Activated CD4-positive, alpha-beta memory T cell treated with anti-CD3 and anti-CD28 coated beads, Interleukin-2, amount 10 ng/mL, durations not matched to agents 7 days and 5 days (primary cell): ENCODE results near the gene TNNT2. TPM values are rescaled to one million over a fixed set of nuclear protein-coding genes. Genes with fewer than 3 reads are reported as not detected.
A peak's percentile ranks its signal among the peaks of the same experiment; 100 is the strongest.

ENCODE experiments used
- CTCF ChIA-PET: fragments of 350-600 bp; sonication (Branson Sonifier 250); formaldehyde crosslinking; loops from one replicate; lab custom pipeline; 2021; ENCODE audit warnings: antibody characterized with exemption, inconsistent platforms; lab: Charles Lee
- POLR2A ChIA-PET: fragments of 350-600 bp; sonication (Branson Sonifier 250); formaldehyde crosslinking; loops from one replicate; lab custom pipeline; 2021; ENCODE audit warnings: antibody characterized with exemption; lab: Charles Lee
- DNase-seq: peaks from one replicate; pipeline ENCODE4 v3.0.0-alpha.2; 2020
- H3K27ac Mint-ChIP-seq: one replicate; pipeline ENCODE4 v1.8.0; 2021; ENCODE audit warnings: mild to moderate bottlenecking, mixed read lengths
- H3K27me3 Mint-ChIP-seq: one replicate; pipeline ENCODE4 v1.8.0; 2021; ENCODE audit warnings: mixed read lengths
- H3K36me3 Mint-ChIP-seq: one replicate; pipeline ENCODE4 v1.8.0; 2021; ENCODE audit warnings: low read depth, mixed read lengths
- H3K4me1 Mint-ChIP-seq: one replicate; pipeline ENCODE4 v1.8.0; 2021; ENCODE audit warnings: mixed read lengths
- H3K4me3 Mint-ChIP-seq: one replicate; pipeline ENCODE4 v1.8.0; 2021; ENCODE audit warnings: mild to moderate bottlenecking, mixed read lengths
- H3K9me3 Mint-ChIP-seq: one replicate; pipeline ENCODE4 v1.8.0; 2021; ENCODE audit warnings: mixed read lengths
- total RNA-seq, 2 experiments: library from RNA; stranded (reverse); gene quantifications; one replicate each; pipeline ENCODE4 v1.2.3, GENCODE V29; 2021

Gene TNNT2
- total RNA-seq, 2 experiments from 2014 or later = not detected

DNA sequence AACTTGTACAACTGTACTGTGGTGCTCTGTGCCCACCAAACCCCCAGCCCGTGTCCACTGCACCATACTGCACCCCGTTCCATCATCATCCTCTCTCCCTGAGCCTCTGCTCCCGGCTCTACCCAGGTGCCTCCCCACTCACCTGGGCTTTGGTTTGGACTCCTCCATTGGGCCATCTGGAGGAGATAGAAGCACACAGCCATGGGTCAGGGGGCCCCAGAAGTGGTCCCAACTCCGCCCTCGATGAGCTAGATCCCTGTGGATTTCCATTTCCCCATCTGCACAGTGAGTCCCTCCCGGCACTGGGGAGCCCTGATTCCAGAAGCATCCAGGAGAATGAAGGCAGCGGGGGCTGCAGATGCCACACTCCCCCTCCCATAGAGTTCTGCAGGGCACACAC, 10.8 kb downstream of the TNNT2 start:
- POLR2A ChIA-PET = no interaction called here

DNA sequence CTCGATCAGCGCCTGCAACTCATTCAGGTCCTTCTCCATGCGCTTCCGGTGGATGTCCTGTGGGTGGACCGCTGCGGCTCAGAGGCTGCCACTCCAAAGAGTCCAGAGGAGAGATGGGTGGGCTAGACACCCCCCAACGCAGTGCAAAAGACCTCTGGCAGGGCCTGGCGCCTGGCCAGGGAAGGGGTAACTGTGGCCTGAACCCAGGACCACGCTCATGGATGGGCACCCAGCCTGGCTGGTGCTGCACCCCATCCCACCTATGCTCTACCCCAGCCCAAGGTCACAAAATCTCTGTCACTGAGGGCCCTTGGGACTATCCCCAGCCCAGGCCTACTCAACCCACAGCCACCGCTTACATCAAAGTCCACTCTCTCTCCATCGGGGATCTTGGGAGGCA, 12.2 kb downstream of the TNNT2 start:
- H3K36me3 Mint-ChIP-seq = no peaks in the 10 kb centered on the region
- no peak for DNase-seq
- ChIA-PET CTCF (no interaction called here), POLR2A (no interaction called here)
- H3K9me3 Mint-ChIP-seq = no peaks in the 10 kb centered on the region
- no peak overlapping the region for H3K4me3 Mint-ChIP-seq
- H3K4me1 Mint-ChIP-seq = no peaks in the 10 kb centered on the region
- H3K27ac Mint-ChIP-seq = no peak overlapping the region
- H3K27me3 Mint-ChIP-seq = peaks cover 9% of the 10 kb centered on the region

More for the DNA sequence above, 10.8 kb downstream of the TNNT2 start:
- DNase-seq = no peak
- Mint-ChIP-seq H3K27me3 (peaks cover 16% of the 10 kb centered on the region), H3K9me3 (no peaks in the 10 kb centered on the region), H3K36me3 (no peaks in the 10 kb centered on the region), H3K27ac (no peak overlapping the region), H3K4me1 (no peaks in the 10 kb centered on the region), H3K4me3 (no peak overlapping the region)
- CTCF ChIA-PET = no interaction called here

DNA sequence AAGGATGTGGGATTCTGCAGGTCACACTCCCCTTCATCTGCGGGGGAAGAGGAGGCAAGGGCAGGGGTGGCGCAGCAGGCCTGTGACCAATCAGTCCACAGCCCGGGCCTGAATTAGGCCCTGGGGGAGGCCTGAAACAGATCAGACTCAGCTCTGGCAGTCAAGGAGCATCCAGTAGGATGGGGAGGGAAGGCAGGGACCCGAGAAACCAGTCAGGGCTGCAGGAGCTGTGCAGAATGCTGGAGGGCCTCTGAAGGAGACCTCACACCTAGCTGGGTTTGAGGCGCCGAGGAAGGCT, 12.7 kb downstream of the TNNT2 start:
- Mint-ChIP-seq H3K36me3 (no peaks in the 10 kb centered on the region), H3K27ac (no peak overlapping the region), H3K4me1 (no peaks in the 10 kb centered on the region), H3K27me3 (peaks cover 9% of the 10 kb centered on the region), H3K4me3 (no peak overlapping the region), H3K9me3 (no peaks in the 10 kb centered on the region)
- POLR2A ChIA-PET = no interaction called here
- DNase-seq = no peak
- CTCF ChIA-PET = no interaction called here

DNA sequence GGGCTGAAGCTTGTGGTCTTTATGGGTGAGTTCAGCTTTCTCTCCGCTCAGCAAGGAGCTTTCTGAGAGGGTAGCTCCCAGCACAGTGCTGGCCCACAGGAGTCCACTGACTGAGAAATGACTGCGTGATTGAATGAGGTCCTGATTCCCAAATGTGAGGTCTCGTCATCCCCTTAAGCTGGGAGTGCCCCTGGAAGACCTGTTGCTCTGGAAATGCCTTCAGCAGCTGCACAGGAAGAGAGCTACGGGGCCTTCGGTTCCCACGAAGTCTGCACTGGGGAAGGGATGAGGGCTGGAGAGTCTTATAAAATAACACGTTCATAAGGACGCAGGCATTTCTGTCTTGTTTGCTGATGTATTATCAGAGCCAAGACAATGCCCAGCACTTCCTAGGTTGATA, 14.0 kb downstream of the TNNT2 start:
- no peaks in the 10 kb centered on the region for H3K9me3 Mint-ChIP-seq
- no peak for DNase-seq
- H3K36me3 Mint-ChIP-seq = no peaks in the 10 kb centered on the region
- H3K4me1 Mint-ChIP-seq = no peaks in the 10 kb centered on the region
- CTCF ChIA-PET = interaction anchor here (1.5 to 2.0 kb wide), 2 partner anchors 15 to 17 kb away, joined by 3 to 7 read pairs; no protein-coding TSS in a partner anchor
- H3K4me3 Mint-ChIP-seq = no peak overlapping the region
- H3K27me3 Mint-ChIP-seq = peaks cover 5% of the 10 kb centered on the region
- POLR2A ChIA-PET = no interaction called here
- no peak overlapping the region for H3K27ac Mint-ChIP-seq

DNA sequence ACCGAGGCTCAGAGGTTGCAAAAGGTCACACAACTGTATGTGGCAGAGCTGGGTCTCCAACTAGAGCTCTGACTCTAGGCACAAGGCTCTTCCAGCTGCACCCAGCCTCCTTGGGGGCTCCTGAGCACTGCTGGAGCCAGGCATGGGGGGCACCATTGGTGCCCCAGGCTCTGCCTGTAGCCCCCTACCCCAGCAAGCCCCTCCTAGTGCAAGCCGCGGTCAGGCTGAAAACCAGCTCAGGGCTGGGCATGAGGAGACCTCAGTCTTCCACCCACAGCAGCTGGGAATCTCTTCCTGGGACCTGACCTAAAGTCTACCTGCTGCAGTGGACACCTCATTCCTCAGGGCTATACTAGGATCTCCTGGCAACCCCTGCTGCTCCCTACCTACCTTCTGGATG, 14.6 kb downstream of the TNNT2 start:
- CTCF ChIA-PET = interaction anchor here (1.2 to 2.0 kb wide), 3 partner anchors 14 to 108 kb away, joined by 3 to 7 read pairs (median 7); no protein-coding TSS in a partner anchor
- H3K4me3 Mint-ChIP-seq = no peak overlapping the region
- H3K9me3 Mint-ChIP-seq = no peaks in the 10 kb centered on the region
- H3K27ac Mint-ChIP-seq = no peak overlapping the region
- no peak for DNase-seq
- H3K36me3 Mint-ChIP-seq = no peaks in the 10 kb centered on the region
- H3K4me1 Mint-ChIP-seq = no peaks in the 10 kb centered on the region
- peaks cover 5% of the 10 kb centered on the region for H3K27me3 Mint-ChIP-seq
- POLR2A ChIA-PET = no interaction called here

DNA sequence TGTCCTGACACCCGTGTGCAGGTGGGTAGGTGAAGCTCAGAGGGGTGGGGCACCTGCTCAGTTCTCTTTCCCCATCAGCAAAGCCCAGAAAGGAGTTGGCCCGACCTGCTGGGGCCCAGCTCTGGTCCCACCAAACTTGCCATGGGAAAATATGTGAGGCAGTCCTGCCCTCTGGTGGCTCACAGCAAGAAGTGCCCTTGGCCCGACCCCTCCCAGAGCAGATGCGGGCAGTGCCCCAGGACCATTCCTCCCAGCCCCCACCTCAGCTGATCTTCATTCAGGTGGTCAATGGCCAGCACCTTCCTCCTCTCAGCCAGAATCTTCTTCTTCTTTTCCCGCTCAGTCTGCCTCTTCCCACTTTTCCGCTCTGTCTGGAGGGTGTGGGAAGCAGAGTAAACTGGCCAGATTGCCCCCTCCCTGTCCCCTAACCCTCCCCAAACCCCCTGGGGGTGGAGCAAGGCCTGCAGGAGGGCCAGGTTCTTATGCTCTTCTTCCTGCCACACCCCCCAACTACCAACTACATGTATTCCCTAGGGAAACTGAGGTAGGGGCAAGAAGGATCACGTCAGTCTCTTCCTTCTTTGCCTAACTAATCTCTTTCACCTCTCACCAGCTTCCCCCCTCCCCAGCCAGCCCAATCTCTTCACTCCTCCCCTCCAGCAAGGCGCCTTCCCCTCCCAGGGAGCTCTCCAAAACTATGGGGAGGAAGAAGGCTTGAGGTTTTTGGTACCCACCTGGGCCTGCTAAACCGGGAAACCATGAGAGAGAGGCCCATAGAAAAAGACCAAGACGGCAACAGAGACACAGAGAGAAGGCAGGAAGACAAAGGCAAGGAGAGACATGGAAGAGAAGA, 15.6 kb downstream of the TNNT2 start:
- Mint-ChIP-seq H3K27me3 (peaks cover 5% of the 10 kb centered on the region), H3K4me1 (no peaks in the 10 kb centered on the region), H3K27ac (no peak overlapping the region), H3K36me3 (no peaks in the 10 kb centered on the region), H3K4me3 (no peak overlapping the region), H3K9me3 (no peaks in the 10 kb centered on the region)
- DNase-seq = peak; percentile 25
- ChIA-PET POLR2A (no interaction called here), CTCF (interaction anchor here (1.0 to 2.0 kb wide), 8 partner anchors 12 to 108 kb away, joined by 3 to 7 read pairs (median 5); no protein-coding TSS in a partner anchor)

DNA sequence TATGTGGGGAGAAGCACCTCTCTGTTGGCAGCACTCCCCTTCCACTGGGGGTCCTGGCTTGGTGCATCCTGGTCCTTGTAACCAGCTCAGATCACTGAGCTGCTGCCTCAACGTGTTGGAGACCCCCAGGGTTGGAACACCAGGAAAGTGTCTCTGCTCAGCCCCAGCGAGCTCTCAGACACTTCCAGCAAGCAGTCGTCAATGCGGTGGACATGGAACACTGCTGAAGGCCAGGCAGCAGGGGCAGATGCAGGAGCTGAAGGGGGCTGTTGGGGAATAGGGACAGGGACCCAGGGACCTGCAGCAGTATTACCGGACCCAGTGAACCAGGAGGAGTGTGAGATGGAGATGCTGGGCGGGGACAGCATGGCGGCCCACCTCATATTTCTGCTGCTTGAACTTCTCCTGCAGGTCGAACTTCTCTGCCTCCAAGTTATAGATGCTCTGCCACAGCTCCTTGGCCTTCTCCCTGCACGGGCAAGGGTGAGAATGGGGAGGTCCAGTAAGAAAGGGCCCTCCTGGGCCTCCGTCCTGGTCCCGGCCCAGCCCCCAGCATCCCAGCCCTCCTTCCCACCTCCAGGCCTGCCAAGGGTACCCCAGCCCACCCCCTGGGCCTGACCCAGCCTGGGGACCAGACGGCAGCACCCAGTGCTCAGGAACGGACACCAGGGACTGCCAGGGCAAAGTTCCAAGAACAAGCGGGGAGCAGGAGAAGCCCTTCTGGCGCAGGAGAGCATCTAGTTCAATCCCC, 16.4 kb downstream of the TNNT2 start:
- no peaks in the 10 kb centered on the region for H3K9me3 Mint-ChIP-seq
- ChIA-PET POLR2A (no interaction called here), CTCF (interaction anchor here (1.0 to 1.8 kb wide), 5 partner anchors 11 to 107 kb away, joined by 3 to 7 read pairs (median 4); no protein-coding TSS in a partner anchor)
- H3K36me3 Mint-ChIP-seq = no peaks in the 10 kb centered on the region
- no peak overlapping the region for H3K27ac Mint-ChIP-seq
- no peak overlapping the region for H3K4me3 Mint-ChIP-seq
- H3K4me1 Mint-ChIP-seq = no peaks in the 10 kb centered on the region
- peaks cover 5% of the 10 kb centered on the region for H3K27me3 Mint-ChIP-seq
- DNase-seq = no peak

DNA sequence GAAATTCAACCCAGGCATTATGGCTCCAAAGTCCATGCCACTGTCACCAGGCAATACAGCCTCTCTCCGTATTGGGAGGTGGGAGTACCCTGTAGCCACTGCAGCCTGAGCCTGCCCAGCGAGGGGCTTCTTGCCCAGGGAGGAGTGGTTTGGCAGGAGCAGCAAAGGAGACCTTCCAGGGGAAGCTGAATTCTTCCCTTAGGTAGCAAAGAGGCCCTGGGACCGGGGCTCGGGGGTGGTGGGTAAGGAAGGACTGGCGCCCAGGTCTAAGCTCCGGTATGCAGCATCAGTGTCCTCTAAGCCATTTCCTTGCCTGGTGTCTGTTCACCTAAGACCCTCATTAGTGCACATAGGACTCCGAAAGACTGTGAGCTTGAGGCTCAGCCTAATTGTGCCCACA, 17.0 kb downstream of the TNNT2 start:
- DNase-seq = no peak
- H3K9me3 Mint-ChIP-seq = no peaks in the 10 kb centered on the region
- CTCF ChIA-PET = interaction anchor here (1.6 to 1.8 kb wide), 2 partner anchors 12 to 14 kb away, joined by 6 to 7 read pairs; no protein-coding TSS in a partner anchor
- H3K4me1 Mint-ChIP-seq = no peaks in the 10 kb centered on the region
- no peak overlapping the region for H3K4me3 Mint-ChIP-seq
- H3K27ac Mint-ChIP-seq = no peak overlapping the region
- peaks cover 5% of the 10 kb centered on the region for H3K27me3 Mint-ChIP-seq
- no peaks in the 10 kb centered on the region for H3K36me3 Mint-ChIP-seq
- POLR2A ChIA-PET = no interaction called here

DNA sequence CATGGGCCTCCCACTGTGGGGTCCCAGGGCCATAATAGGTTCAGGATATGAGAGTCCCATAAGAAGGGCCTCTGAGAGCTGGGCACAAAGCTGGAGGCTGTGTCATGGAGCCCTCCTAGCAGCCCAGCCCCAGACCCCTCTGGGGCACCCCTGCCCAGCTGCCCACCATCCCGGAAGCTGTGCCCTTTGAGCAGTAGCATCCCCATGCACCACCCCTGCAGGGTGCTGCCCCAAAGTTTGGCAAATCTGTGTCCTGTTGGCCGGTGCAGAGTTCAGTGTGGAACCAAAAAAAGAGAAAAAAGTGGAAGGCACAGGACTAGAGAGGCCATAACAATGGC, 17.6 kb downstream of the TNNT2 start:
- Mint-ChIP-seq H3K4me3 (no peak overlapping the region), H3K27ac (no peak overlapping the region), H3K9me3 (no peaks in the 10 kb centered on the region), H3K4me1 (no peaks in the 10 kb centered on the region), H3K27me3 (peaks cover 5% of the 10 kb centered on the region), H3K36me3 (no peaks in the 10 kb centered on the region)
- CTCF ChIA-PET = interaction anchor here (1.6 kb wide), 1 partner anchor 13 kb away, joined by 6 read pairs; no protein-coding TSS in a partner anchor
- DNase-seq = no peak
- POLR2A ChIA-PET = no interaction called here

DNA sequence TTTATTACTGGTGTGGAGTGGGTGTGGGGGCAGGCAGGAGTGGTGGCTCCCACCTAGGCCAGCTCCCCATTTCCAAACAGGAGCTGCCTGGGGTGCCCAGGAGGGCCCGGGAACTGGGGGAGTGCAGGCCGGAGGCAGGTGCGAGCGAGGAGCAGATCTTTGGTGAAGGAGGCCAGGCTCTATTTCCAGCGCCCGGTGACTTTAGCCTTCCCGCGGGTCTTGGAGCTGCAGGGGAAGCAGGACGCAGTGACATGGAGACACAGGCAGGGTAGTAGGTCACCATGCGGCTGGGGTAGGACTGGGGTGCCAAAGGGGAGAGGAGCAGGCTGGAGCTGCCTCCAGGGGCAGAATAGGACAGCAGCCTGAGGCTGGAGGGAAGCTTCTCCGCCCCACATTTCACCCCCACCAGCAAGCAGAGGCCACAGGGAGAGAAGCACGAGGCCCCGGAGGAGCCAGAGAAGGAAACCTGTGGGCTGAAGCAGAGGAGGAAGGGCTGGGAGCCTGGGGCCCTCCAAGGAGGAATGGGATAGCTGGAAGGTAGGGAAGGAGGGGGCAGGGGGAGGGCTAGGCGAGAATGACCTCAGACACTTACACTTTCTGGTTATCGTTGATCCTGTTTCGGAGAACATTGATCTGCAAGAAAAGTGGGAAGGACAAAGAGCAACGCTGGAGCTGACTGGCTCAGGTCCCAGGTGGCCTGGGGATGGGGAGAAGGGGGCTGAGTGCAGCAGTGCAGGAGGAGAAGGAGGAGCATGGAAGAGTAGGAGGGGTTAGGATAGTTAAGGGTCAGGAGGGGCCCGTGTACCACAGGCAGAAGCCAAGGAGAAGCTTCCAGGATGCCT, 18.2 kb downstream of the TNNT2 start:
- CTCF ChIA-PET = no interaction called here
- POLR2A ChIA-PET = no interaction called here
- Mint-ChIP-seq H3K27ac (no peak overlapping the region), H3K4me1 (no peaks in the 10 kb centered on the region), H3K36me3 (no peaks in the 10 kb centered on the region), H3K27me3 (peaks cover 5% of the 10 kb centered on the region), H3K9me3 (no peaks in the 10 kb centered on the region), H3K4me3 (no peak overlapping the region)
- DNase-seq = no peak

DNA sequence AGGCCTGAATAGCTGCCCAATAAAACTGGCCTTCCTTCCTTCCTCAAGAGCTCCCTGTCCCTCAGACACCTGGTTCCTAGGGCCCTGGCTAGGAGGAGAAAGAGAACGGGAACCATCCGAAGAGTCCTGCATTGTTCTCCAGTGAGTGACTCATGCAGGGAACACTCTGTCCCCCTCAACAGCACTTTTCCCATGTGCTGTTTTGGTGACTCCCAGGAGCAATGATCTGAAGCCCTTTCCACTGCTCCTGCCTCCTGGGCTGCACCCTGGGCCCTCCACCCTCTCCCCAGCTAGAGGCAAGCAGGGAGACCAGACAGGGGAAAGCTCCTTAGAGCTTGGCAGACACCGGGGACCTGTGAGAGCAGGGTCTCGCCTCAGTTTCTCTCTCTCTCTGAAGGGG, 18.9 kb downstream of the TNNT2 start:
- ChIA-PET POLR2A (no interaction called here), CTCF (no interaction called here)

DNA sequence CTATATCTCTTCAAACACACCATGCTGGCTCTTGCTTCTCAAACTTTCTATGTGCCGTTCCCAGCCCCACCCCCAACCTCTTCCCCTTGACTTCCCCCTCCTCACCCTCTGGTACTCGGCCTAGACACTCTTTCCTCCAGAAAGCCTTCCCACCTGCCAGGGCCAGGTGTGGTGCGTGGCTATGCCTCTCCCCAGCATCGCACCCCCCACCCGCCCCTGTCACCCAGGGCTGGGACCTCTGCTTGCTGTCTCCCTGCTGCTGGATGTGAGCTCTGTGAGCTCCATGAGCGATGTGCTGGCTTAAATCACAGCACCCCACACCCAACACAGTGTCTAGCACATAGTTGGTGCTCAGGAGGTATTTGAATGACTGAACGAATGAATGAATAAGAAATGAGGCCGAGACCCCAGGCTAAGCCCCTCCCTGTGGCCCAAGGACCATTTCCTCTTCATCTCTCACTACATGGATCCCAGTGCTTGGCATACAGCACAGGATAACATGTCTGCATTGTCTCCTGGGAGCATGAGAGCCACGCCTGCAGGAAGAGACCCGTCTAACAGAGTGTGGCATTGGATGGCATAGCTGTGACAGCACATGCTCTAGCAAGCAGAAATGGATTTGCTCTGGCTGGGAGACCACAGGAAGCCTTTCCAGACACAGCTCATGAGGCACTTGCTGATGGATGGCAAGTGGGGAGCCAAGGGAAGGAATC, 19.7 kb downstream of the TNNT2 start:
- Mint-ChIP-seq H3K9me3 (no peaks in the 10 kb centered on the region), H3K4me1 (no peaks in the 10 kb centered on the region), H3K27me3 (peaks cover 5% of the 10 kb centered on the region), H3K36me3 (no peaks in the 10 kb centered on the region), H3K4me3 (no peak overlapping the region), H3K27ac (no peak overlapping the region)
- ChIA-PET POLR2A (no interaction called here), CTCF (no interaction called here)
- no peak for DNase-seq

More for the DNA sequence above, 18.9 kb downstream of the TNNT2 start:
- no peaks in the 10 kb centered on the region for H3K4me1 Mint-ChIP-seq
- H3K27me3 Mint-ChIP-seq = peaks cover 7% of the 10 kb centered on the region
- H3K9me3 Mint-ChIP-seq = no peaks in the 10 kb centered on the region
- no peaks in the 10 kb centered on the region for H3K36me3 Mint-ChIP-seq
- no peak overlapping the region for H3K4me3 Mint-ChIP-seq
- DNase-seq = no peak
- no peak overlapping the region for H3K27ac Mint-ChIP-seq
